H1 (cell line): Measurements from ENCODE around the gene ZNF597.

ENCODE experiments used
- ATF2 ChIP-seq: IDR thresholded peaks from 2 replicates; pipeline ENCODE4 v1.6.1; 2012; ENCODE audit warnings: low read length, inconsistent platforms
- EGR1 ChIP-seq: IDR thresholded peaks from 2 replicates; pipeline ENCODE4 v1.6.1; 2011; ENCODE audit warnings: low read depth, low read length, borderline replicate concordance
- GABPA ChIP-seq: IDR thresholded peaks from 2 replicates; pipeline ENCODE4 v1.6.1; 2011; ENCODE audit warnings: mild to moderate bottlenecking, low read length, moderate library complexity, borderline replicate concordance; ENCODE audit not compliant: insufficient read depth
- HDAC6 ChIP-seq: IDR thresholded peaks from one replicate; pipeline ENCODE4 v1.7.1; 2012; ENCODE audit warnings: low read depth, mild to moderate bottlenecking, inconsistent platforms, low read length, moderate library complexity
- POLR2A ChIP-seq, 2 experiments: IDR thresholded peaks; 1 replicate in 1 of 2; 2 replicates in 1 of 2; pipeline ENCODE4 v1.6.1; 2011; ENCODE audit warnings: low read depth in 2 of 2, low read length in 2 of 2, mild to moderate bottlenecking in 2 of 2; ENCODE audit errors: control extremely low read depth in 1 of 2
- POLR2AphosphoS5 ChIP-seq: IDR thresholded peaks from 2 replicates; pipeline ENCODE4 v1.6.1; 2011; ENCODE audit warnings: low read depth, low read length
- RAD21 ChIP-seq, 2 experiments: IDR thresholded peaks in 1 of 2; conservative IDR thresholded peaks in 1 of 2; 2 replicates each; pipeline ENCODE4 v1.6.1; 2011; ENCODE audit warnings: low read depth in 2 of 2, low read length in 2 of 2, improper control_type of control experiment in 1 of 2, inconsistent platforms in 1 of 2, mild to moderate bottlenecking in 1 of 2, moderate library complexity in 1 of 2
- RBBP5 ChIP-seq: IDR thresholded peaks from 2 replicates; pipeline ENCODE4 v1.7.1; 2012; ENCODE audit warnings: low read depth, mild to moderate bottlenecking, inconsistent platforms, low read length, moderate library complexity, borderline replicate concordance
- RNF2 ChIP-seq: fragments of 200-900, 300-1000 bp; sonication (generic); IDR thresholded peaks from 2 replicates; pipeline ENCODE4 v1.7.1; 2016; ENCODE audit warnings: borderline replicate concordance, low read depth, mild to moderate bottlenecking, antibody characterized with exemption, low read length; ENCODE audit not compliant: poor library complexity, severe bottlenecking; ENCODE audit errors: missing control alignments
- RXRA ChIP-seq: IDR thresholded peaks from 2 replicates; pipeline ENCODE4 v1.6.1; 2011; ENCODE audit warnings: low read depth, mild to moderate bottlenecking, low read length, moderate library complexity; ENCODE audit not compliant: insufficient read depth
- SP4 ChIP-seq: IDR thresholded peaks from 2 replicates; pipeline ENCODE4 v1.6.1; 2012; ENCODE audit warnings: low read length, inconsistent platforms
- TF ChIP-seq, protein P1 (sequence below), 3 experiments: IDR thresholded peaks; 1 replicate in 2 of 3; 2 replicates in 1 of 3; pipeline versions ENCODE4 v1.5.1 to v1.6.1; 2011; ENCODE audit warnings: low read length in 3 of 3, mild to moderate bottlenecking in 3 of 3, inconsistent platforms in 2 of 3, low read depth in 1 of 3, moderate library complexity in 1 of 3; ENCODE audit not compliant: insufficient read depth in 1 of 3; ENCODE audit errors: control extremely low read depth in 1 of 3
- TF ChIP-seq, protein P2 (sequence below): IDR thresholded peaks from 2 replicates; pipeline ENCODE4 v1.6.1; 2012; ENCODE audit warnings: inconsistent platforms
- TF ChIP-seq, protein P3 (sequence below): IDR thresholded peaks from 2 replicates; pipeline ENCODE4 v1.6.1; 2011; ENCODE audit warnings: low read depth, mild to moderate bottlenecking, low read length; ENCODE audit not compliant: insufficient read depth

DNA sequence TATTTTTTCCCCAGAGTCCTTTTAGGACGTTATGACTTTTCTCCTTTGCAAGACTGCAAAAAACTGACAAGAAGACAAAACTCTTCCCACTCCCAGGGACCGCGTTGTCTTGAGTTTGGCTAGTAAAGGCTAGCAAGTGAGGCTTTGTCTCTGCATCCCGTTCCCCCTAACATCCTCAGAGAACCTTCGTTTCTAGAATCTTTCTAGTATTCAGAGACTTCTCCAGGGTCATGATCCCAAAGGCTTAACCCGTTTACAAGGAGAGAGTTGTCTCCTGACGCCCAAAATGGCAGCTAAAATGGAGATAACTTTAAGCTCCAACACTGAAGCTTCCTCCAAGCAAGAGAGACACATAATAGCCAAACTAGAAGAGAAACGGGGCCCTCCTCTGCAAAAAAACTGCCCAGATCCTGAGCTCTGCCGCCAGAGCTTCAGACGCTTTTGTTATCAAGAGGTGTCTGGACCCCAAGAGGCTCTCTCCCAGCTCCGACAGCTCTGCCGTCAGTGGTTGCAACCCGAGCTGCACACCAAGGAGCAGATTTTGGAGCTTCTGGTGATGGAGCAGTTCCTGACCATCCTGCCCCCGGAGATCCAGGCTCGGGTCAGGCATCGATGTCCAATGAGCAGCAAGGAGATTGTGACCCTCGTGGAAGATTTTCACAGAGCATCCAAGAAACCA lies 41.4 kb downstream of the ZNF597 start:
- no peak for TF ChIP-seq GABPA
- TF ChIP-seq, protein P1, sequence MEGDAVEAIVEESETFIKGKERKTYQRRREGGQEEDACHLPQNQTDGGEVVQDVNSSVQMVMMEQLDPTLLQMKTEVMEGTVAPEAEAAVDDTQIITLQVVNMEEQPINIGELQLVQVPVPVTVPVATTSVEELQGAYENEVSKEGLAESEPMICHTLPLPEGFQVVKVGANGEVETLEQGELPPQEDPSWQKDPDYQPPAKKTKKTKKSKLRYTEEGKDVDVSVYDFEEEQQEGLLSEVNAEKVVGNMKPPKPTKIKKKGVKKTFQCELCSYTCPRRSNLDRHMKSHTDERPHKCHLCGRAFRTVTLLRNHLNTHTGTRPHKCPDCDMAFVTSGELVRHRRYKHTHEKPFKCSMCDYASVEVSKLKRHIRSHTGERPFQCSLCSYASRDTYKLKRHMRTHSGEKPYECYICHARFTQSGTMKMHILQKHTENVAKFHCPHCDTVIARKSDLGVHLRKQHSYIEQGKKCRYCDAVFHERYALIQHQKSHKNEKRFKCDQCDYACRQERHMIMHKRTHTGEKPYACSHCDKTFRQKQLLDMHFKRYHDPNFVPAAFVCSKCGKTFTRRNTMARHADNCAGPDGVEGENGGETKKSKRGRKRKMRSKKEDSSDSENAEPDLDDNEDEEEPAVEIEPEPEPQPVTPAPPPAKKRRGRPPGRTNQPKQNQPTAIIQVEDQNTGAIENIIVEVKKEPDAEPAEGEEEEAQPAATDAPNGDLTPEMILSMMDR (IDR thresholded peaks at IDR 0.05; ENCODE audit: control extremely low read depth in 1 of 3, insufficient read depth in 1 of 3, low read depth in 1 of 3, low read length in 3 of 3) = no peak
- TF ChIP-seq ATF2 = no peak
- TF ChIP-seq EGR1 = no peak
- TF ChIP-seq POLR2A (IDR thresholded peaks at IDR 0.05; ENCODE audit: control extremely low read depth in 1 of 2, low read depth in 2 of 2, low read length in 2 of 2) = no peak
- no peak for TF ChIP-seq POLR2AphosphoS5
- TF ChIP-seq RBBP5 = no peak
- TF ChIP-seq, protein P2, sequence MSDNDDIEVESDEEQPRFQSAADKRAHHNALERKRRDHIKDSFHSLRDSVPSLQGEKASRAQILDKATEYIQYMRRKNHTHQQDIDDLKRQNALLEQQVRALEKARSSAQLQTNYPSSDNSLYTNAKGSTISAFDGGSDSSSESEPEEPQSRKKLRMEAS = no peak
- no peak for TF ChIP-seq RNF2
- no peak for TF ChIP-seq SP4
- TF ChIP-seq HDAC6 = no peak
- no peak for TF ChIP-seq RXRA
- TF ChIP-seq RAD21 (IDR thresholded peaks at IDR 0.05 in 1 of 2, conservative IDR thresholded peaks at IDR 0.05 in 1 of 2; ENCODE audit: low read depth in 2 of 2, low read length in 2 of 2) = no peak
- TF ChIP-seq, protein P3, sequence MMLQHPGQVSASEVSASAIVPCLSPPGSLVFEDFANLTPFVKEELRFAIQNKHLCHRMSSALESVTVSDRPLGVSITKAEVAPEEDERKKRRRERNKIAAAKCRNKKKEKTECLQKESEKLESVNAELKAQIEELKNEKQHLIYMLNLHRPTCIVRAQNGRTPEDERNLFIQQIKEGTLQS = no peak
